ENCODE measurements around the gene GPR141.

GRCh38 chr7:37703361-37703760, 19.8 kb downstream of the GPR141 start:
- TF ChIP-seq POLR2A (IDR thresholded peaks at IDR 0.05): no peak
- TF ChIP-seq, protein P1, sequence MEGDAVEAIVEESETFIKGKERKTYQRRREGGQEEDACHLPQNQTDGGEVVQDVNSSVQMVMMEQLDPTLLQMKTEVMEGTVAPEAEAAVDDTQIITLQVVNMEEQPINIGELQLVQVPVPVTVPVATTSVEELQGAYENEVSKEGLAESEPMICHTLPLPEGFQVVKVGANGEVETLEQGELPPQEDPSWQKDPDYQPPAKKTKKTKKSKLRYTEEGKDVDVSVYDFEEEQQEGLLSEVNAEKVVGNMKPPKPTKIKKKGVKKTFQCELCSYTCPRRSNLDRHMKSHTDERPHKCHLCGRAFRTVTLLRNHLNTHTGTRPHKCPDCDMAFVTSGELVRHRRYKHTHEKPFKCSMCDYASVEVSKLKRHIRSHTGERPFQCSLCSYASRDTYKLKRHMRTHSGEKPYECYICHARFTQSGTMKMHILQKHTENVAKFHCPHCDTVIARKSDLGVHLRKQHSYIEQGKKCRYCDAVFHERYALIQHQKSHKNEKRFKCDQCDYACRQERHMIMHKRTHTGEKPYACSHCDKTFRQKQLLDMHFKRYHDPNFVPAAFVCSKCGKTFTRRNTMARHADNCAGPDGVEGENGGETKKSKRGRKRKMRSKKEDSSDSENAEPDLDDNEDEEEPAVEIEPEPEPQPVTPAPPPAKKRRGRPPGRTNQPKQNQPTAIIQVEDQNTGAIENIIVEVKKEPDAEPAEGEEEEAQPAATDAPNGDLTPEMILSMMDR (IDR thresholded peaks at IDR 0.05): no peak
